ENCODE data around the gene SPARCL1. TPM values are rescaled to one million over a fixed set of nuclear protein-coding genes. Genes with fewer than 3 reads are reported as not detected.

SPARCL1 gene
- total and polyA plus RNA-seq, 4 donors: 1.9 to 25.8 (median 13.3) TPM

GRCh38 chr4:87553182-87553581 lies 24.0 kb upstream of the SPARCL1 start:
- H3K27ac ChIP-seq (ENCODE audit: low read depth in 1 of 2, low read length in 2 of 2): no peak overlapping the region
- no peaks in the 10 kb centered on the region for H3K27me3 ChIP-seq (ENCODE audit: control insufficient read depth in 4 of 4, insufficient read depth in 4 of 4, low read length in 3 of 4)
- no peaks in the 10 kb centered on the region for H3K9me3 ChIP-seq (ENCODE audit: control insufficient read depth in 4 of 4, low read length in 3 of 4)
- H3K36me3 ChIP-seq (ENCODE audit: control insufficient read depth in 4 of 4, insufficient read depth in 3 of 4, low read depth in 1 of 4, low read length in 3 of 4): no peaks in the 10 kb centered on the region
- no peak for TF ChIP-seq ATF3 (IDR thresholded peaks at IDR 0.05)
- no peak for TF ChIP-seq CTCF (IDR thresholded peaks at IDR 0.05; ENCODE audit: low read depth, low read length, missing input control)
- no peak for TF ChIP-seq RAD21 (IDR thresholded peaks at IDR 0.05)
- TF ChIP-seq HNF4G (IDR thresholded peaks at IDR 0.05): no peak
- no peak for TF ChIP-seq HNF4A (conservative IDR thresholded peaks at IDR 0.05)
- no peak for TF ChIP-seq RXRA (IDR thresholded peaks at IDR 0.05)
- TF ChIP-seq FOXA2 (IDR thresholded peaks at IDR 0.05): no peak
- no peak for TF ChIP-seq FOXA1 (IDR thresholded peaks at IDR 0.05)
- TF ChIP-seq EGR1 (IDR thresholded peaks at IDR 0.05; ENCODE audit: low read depth in 2 of 2): no peak
- no peak for TF ChIP-seq SP1 (IDR thresholded peaks at IDR 0.05)
- no peak for TF ChIP-seq MAX (IDR thresholded peaks at IDR 0.05)
- no peak for TF ChIP-seq REST (IDR thresholded peaks at IDR 0.05)
- no peak for TF ChIP-seq JUND (IDR thresholded peaks at IDR 0.05)
- TF ChIP-seq TAF1 (conservative IDR thresholded peaks at IDR 0.05): no peak
- no peak for TF ChIP-seq GABPA (IDR thresholded peaks at IDR 0.05 in 1 of 2, conservative IDR thresholded peaks at IDR 0.05 in 1 of 2)
- TF ChIP-seq YY1 (IDR thresholded peaks at IDR 0.05): no peak
- TF ChIP-seq ZBTB33 (IDR thresholded peaks at IDR 0.05): no peak
- H3K4me1 ChIP-seq (ENCODE audit: control insufficient read depth in 4 of 4, insufficient read depth in 4 of 4, low read length in 3 of 4): no peaks in the 10 kb centered on the region
- H3K4me3 ChIP-seq (ENCODE audit: low read depth in 1 of 3, low read length in 3 of 3): no peak overlapping the region
- DNase-seq (ENCODE audit: low spot score): no peak
- 77% methylated on average over 4 of the region's 4 CpGs for WGBS
- no peak overlapping the region for H3K9ac ChIP-seq (ENCODE audit: low read depth in 1 of 2, low read length in 2 of 2)

GRCh38 chr4:87551361-87551760 lies 22.2 kb upstream of the SPARCL1 start:
- WGBS: 66% methylated on average over 3 of the region's 3 CpGs
- DNase-seq (ENCODE audit: low spot score): no peak
- Histone ChIP-seq H3K4me1 (ENCODE audit: control insufficient read depth in 4 of 4, insufficient read depth in 4 of 4, low read length in 3 of 4) (no peaks in the 10 kb centered on the region), H3K27me3 (ENCODE audit: control insufficient read depth in 4 of 4, insufficient read depth in 4 of 4, low read length in 3 of 4) (no peaks in the 10 kb centered on the region), H3K36me3 (ENCODE audit: control insufficient read depth in 4 of 4, insufficient read depth in 3 of 4, low read depth in 1 of 4, low read length in 3 of 4) (no peaks in the 10 kb centered on the region), H3K4me3 (ENCODE audit: low read depth in 1 of 3, low read length in 3 of 3) (no peak overlapping the region), H3K9ac (ENCODE audit: low read depth in 1 of 2, low read length in 2 of 2) (no peak overlapping the region), H3K9me3 (ENCODE audit: control insufficient read depth in 4 of 4, low read length in 3 of 4) (no peaks in the 10 kb centered on the region), H3K27ac (ENCODE audit: low read depth in 1 of 2, low read length in 2 of 2) (no peak overlapping the region)
- TF ChIP-seq NR2F2 (IDR thresholded peaks at IDR 0.05): no peak
- TF ChIP-seq SP1 (IDR thresholded peaks at IDR 0.05): no peak
- no peak for TF ChIP-seq TAF1 (conservative IDR thresholded peaks at IDR 0.05)
- TF ChIP-seq EGR1 (IDR thresholded peaks at IDR 0.05; ENCODE audit: low read depth in 2 of 2): no peak
- TF ChIP-seq HNF4A (conservative IDR thresholded peaks at IDR 0.05): no peak
- no peak for TF ChIP-seq YY1 (IDR thresholded peaks at IDR 0.05)
- no peak for TF ChIP-seq RAD21 (IDR thresholded peaks at IDR 0.05)
- no peak for TF ChIP-seq ZBTB33 (IDR thresholded peaks at IDR 0.05)
- TF ChIP-seq FOXA1 (IDR thresholded peaks at IDR 0.05): no peak
- TF ChIP-seq GABPA (IDR thresholded peaks at IDR 0.05 in 1 of 2, conservative IDR thresholded peaks at IDR 0.05 in 1 of 2): no peak
- TF ChIP-seq HNF4G (IDR thresholded peaks at IDR 0.05): no peak
- TF ChIP-seq ATF3 (IDR thresholded peaks at IDR 0.05): no peak
- TF ChIP-seq JUND (IDR thresholded peaks at IDR 0.05): no peak
- no peak for TF ChIP-seq MAX (IDR thresholded peaks at IDR 0.05)
- TF ChIP-seq FOXA2 (IDR thresholded peaks at IDR 0.05): no peak
- no peak for TF ChIP-seq RXRA (IDR thresholded peaks at IDR 0.05)

Measured in liver (tissue), 9 donors.